DND-41 (cell line): ENCODE measurements around the gene KCNQ5.

ENCODE experiments used
- ATAC-seq: fragments of 200-7000 bp; cut with Tn5 transposase; 3 replicates; pipeline ENCODE4 v1.9.1; 2021; ENCODE audit warnings: low read depth; ENCODE audit not compliant: insufficient read depth
- DNase-seq: peaks from one replicate; pipeline ENCODE4 v3.0.0-alpha.2; 2020
- H2AFZ ChIP-seq: 2 replicates; pipeline ENCODE4 v1.6.0; 2012; ENCODE audit warnings: low read depth, low read length
- H3K27ac ChIP-seq: 2 replicates; pipeline ENCODE4 v1.5.1; 2012; ENCODE audit warnings: low read length, inconsistent platforms
- H3K27me3 ChIP-seq: fragments of 200-600 bp; sonication (generic); 2 replicates; pipeline ENCODE4 v1.6.0; 2012; ENCODE audit warnings: low read length, mild to moderate bottlenecking, inconsistent platforms; ENCODE audit not compliant: insufficient read depth, poor library complexity
- H3K36me3 ChIP-seq: 2 replicates; pipeline ENCODE4 v1.5.1; 2012; ENCODE audit warnings: low read length, inconsistent platforms; ENCODE audit not compliant: insufficient read depth
- H3K4me1 ChIP-seq: 2 replicates; pipeline ENCODE4 v1.5.1; 2012; ENCODE audit warnings: mild to moderate bottlenecking, low read length; ENCODE audit not compliant: insufficient read depth
- H3K4me2 ChIP-seq: 2 replicates; pipeline ENCODE4 v1.6.0; 2012; ENCODE audit warnings: mild to moderate bottlenecking, moderate library complexity, low read length, inconsistent platforms; ENCODE audit not compliant: insufficient read depth
- H3K4me3 ChIP-seq, 2 experiments: fragments of 200-600 bp in 1 of 2; shearing (Covaris generic) in 1 of 2; 2 replicates each; pipeline ENCODE4 v1.5.1; 2012 to 2016; ENCODE audit warnings: inconsistent platforms in 2 of 2, low read length in 2 of 2, mild to moderate bottlenecking in 2 of 2, low read depth in 1 of 2, moderate library complexity in 1 of 2
- H3K79me2 ChIP-seq: 2 replicates; pipeline ENCODE4 v1.6.0; 2012; ENCODE audit warnings: low read length, inconsistent platforms; ENCODE audit not compliant: insufficient read depth
- H3K9ac ChIP-seq: 2 replicates; pipeline ENCODE4 v1.6.0; 2012; ENCODE audit warnings: low read depth, mild to moderate bottlenecking, inconsistent platforms, low read length, moderate library complexity
- H3K9me3 ChIP-seq: 2 replicates; pipeline ENCODE4 v1.5.1; 2012; ENCODE audit warnings: low read length, moderate library complexity, mild to moderate bottlenecking, inconsistent platforms; ENCODE audit not compliant: insufficient read depth, severe bottlenecking
- H4K20me1 ChIP-seq: 2 replicates; pipeline ENCODE4 v1.6.0; 2012; ENCODE audit warnings: low read length; ENCODE audit not compliant: insufficient read depth
- CTCF ChIP-seq: IDR thresholded peaks from 2 replicates; pipeline ENCODE4 v1.5.1; 2012; ENCODE audit warnings: borderline replicate concordance, low read length, moderate library complexity, mild to moderate bottlenecking; ENCODE audit not compliant: poor library complexity, severe bottlenecking; ENCODE audit errors: extremely low read depth
- EZH2 ChIP-seq: IDR thresholded peaks from 3 replicates; pipeline ENCODE4 v1.6.1; 2012; ENCODE audit warnings: borderline replicate concordance, low read depth, mild to moderate bottlenecking, moderate library complexity, low read length, inconsistent platforms; ENCODE audit not compliant: severe bottlenecking

KCNQ5 gene

GRCh38 chr6:72940265-72940664 is 318.4 kb downstream of the KCNQ5 start:
- no peak overlapping the region for H3K9ac ChIP-seq

GRCh38 chr6:72941263-72941662 is 319.4 kb downstream of the KCNQ5 start:
- TF ChIP-seq EZH2 (no peak), CTCF (no peak)
- H3K36me3 ChIP-seq = no peaks in the 10 kb centered on the region
- H4K20me1 ChIP-seq = no peaks in the 10 kb centered on the region
- no peak overlapping the region for H2AFZ ChIP-seq
- H3K4me1 ChIP-seq = no peaks in the 10 kb centered on the region
- no peak overlapping the region for H3K9ac ChIP-seq
- H3K4me3 ChIP-seq = no peak overlapping the region
- H3K4me2 ChIP-seq = no peak overlapping the region
- no peak overlapping the region for H3K27ac ChIP-seq
- H3K27me3 ChIP-seq = no peaks in the 10 kb centered on the region
- no peaks in the 10 kb centered on the region for H3K79me2 ChIP-seq
- DNase-seq (no peak), ATAC-seq (no peak)
- no peaks in the 10 kb centered on the region for H3K9me3 ChIP-seq

More at GRCh38 chr6:72940265-72940664, 318.4 kb downstream of the KCNQ5 start:
- Histone ChIP-seq H3K4me2 (no peak overlapping the region), H3K36me3 (no peaks in the 10 kb centered on the region), H2AFZ (no peak overlapping the region), H3K27me3 (no peaks in the 10 kb centered on the region), H3K4me3 (no peak overlapping the region), H3K79me2 (no peaks in the 10 kb centered on the region), H4K20me1 (no peaks in the 10 kb centered on the region), H3K27ac (no peak overlapping the region), H3K9me3 (no peaks in the 10 kb centered on the region), H3K4me1 (no peaks in the 10 kb centered on the region)
- DNase-seq (no peak), ATAC-seq (no peak)
- TF ChIP-seq EZH2 (no peak), CTCF (no peak)

- Histone ChIP-seq H4K20me1 (no peaks in the 10 kb centered on the region), H3K79me2 (no peaks in the 10 kb centered on the region), H3K9me3 (no peaks in the 10 kb centered on the region), H2AFZ (no peak overlapping the region), H3K4me3 (no peak overlapping the region), H3K27me3 (no peaks in the 10 kb centered on the region), H3K36me3 (no peaks in the 10 kb centered on the region), H3K27ac (no peak overlapping the region), H3K4me2 (no peak overlapping the region), H3K4me1 (no peaks in the 10 kb centered on the region), H3K9ac (no peak overlapping the region)
- TF ChIP-seq CTCF (no peak), EZH2 (no peak)
- no peak for DNase-seq
- no peak for ATAC-seq
Measured at GRCh38 chr6:72941751-72942150, 319.9 kb downstream of the KCNQ5 start.

- Histone ChIP-seq H3K27me3 (no peaks in the 10 kb centered on the region), H3K4me3 (no peak overlapping the region), H3K27ac (no peak overlapping the region), H3K79me2 (no peaks in the 10 kb centered on the region), H3K4me2 (no peak overlapping the region), H3K36me3 (no peaks in the 10 kb centered on the region), H2AFZ (no peak overlapping the region), H4K20me1 (no peaks in the 10 kb centered on the region), H3K9ac (no peak overlapping the region), H3K9me3 (no peaks in the 10 kb centered on the region), H3K4me1 (no peaks in the 10 kb centered on the region)
- DNase-seq (no peak), ATAC-seq (no peak)
- no peak for TF ChIP-seq CTCF
- no peak for TF ChIP-seq EZH2
Measured at GRCh38 chr6:72943699-72944098, 321.8 kb downstream of the KCNQ5 start.
